HepG2 (cell line): ENCODE data around the gene SOX14.

Experiments used
- POLR2A ChIP-seq, 2 experiments: IDR thresholded peaks; 2 replicates each; pipeline ENCODE4 v1.6.1; 2011; ENCODE audit warnings: low read depth in 2 of 2, low read length in 2 of 2, mild to moderate bottlenecking in 1 of 2, moderate library complexity in 1 of 2; ENCODE audit not compliant: insufficient read depth in 1 of 2
- POLR2AphosphoS5 ChIP-seq: IDR thresholded peaks from 2 replicates; pipeline ENCODE4 v1.6.1; 2012; ENCODE audit warnings: low read depth, low read length
- RBM22 ChIP-seq: fragments of 200-400 bp; formaldehyde crosslinking; optimal IDR thresholded peaks from 2 replicates; pipeline ENCODE3; 2017; ENCODE audit warnings: mild to moderate bottlenecking, low read length, moderate library complexity
- TF ChIP-seq, protein P1 (sequence below): sonication (generic); formaldehyde crosslinking; IDR thresholded peaks from 2 replicates; pipeline ENCODE4 v1.4.0; 2020; ENCODE audit warnings: mild to moderate bottlenecking, missing genetic modification reagents
- TF ChIP-seq, protein P2 (sequence below): sonication (generic); formaldehyde crosslinking; IDR thresholded peaks from 2 replicates; pipeline ENCODE4 v1.5.0; 2020; ENCODE audit warnings: mild to moderate bottlenecking, missing genetic modification reagents, moderate library complexity
- TF ChIP-seq, protein P3 (sequence below), 2 experiments: sonication (generic) in 1 of 2; formaldehyde crosslinking in 1 of 2; IDR thresholded peaks; 2 replicates each; pipeline versions ENCODE4 v1.5.1 to v1.6.1; 2011 to 2020; ENCODE audit warnings: borderline replicate concordance in 1 of 2, low read depth in 1 of 2, low read length in 1 of 2, mild to moderate bottlenecking in 1 of 2, missing genetic modification reagents in 1 of 2, moderate library complexity in 1 of 2
- TF ChIP-seq, protein P4 (sequence below): IDR thresholded peaks from 2 replicates; pipeline ENCODE4 v1.4.0; 2020; ENCODE audit warnings: mild to moderate bottlenecking, missing genetic modification reagents

DNA sequence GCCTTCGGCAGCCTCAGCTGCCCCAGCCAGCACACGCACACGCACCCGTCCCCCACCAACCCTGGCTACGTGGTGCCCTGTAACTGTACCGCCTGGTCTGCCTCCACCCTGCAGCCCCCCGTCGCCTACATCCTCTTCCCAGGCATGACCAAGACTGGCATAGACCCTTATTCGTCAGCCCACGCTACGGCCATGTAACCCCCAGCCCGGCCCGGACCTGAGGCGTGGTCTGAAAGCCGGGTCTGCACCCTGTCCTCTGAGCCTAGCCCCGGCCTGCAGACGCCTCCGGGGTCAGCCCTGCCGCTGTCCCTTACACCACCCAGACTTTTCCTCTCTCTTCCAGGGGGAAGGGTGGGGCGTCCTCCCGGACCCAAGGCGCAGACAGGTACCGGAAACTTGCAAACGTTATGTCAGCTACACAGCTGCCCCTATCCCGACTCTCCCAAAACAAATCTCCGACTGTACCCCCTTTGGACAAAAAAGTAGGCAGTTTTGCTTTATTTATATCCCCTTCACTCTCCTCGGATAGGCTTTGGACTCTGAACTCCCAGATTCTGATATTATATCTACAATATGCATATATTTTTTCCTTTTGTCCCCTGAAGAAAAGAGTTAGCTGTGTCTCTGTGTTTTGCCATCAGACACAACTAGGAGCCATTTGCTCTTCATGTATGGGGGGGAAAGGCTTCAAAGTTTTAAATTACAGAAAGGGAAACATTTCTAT is 1.4 kb downstream of the SOX14 start:
- TF ChIP-seq POLR2AphosphoS5, result no peak
- no peak for TF ChIP-seq POLR2A (IDR thresholded peaks at IDR 0.05; ENCODE audit: insufficient read depth in 1 of 2, low read depth in 2 of 2, low read length in 2 of 2)
- TF ChIP-seq, protein P1, sequence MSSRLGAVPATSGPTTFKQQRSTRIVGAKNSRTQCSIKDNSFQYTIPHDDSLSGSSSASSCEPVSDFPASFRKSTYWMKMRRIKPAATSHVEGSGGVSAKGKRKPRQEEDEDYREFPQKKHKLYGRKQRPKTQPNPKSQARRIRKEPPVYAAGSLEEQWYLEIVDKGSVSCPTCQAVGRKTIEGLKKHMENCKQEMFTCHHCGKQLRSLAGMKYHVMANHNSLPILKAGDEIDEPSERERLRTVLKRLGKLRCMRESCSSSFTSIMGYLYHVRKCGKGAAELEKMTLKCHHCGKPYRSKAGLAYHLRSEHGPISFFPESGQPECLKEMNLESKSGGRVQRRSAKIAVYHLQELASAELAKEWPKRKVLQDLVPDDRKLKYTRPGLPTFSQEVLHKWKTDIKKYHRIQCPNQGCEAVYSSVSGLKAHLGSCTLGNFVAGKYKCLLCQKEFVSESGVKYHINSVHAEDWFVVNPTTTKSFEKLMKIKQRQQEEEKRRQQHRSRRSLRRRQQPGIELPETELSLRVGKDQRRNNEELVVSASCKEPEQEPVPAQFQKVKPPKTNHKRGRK (CRISPR knock-in tag), result no peak
- TF ChIP-seq, protein P2, sequence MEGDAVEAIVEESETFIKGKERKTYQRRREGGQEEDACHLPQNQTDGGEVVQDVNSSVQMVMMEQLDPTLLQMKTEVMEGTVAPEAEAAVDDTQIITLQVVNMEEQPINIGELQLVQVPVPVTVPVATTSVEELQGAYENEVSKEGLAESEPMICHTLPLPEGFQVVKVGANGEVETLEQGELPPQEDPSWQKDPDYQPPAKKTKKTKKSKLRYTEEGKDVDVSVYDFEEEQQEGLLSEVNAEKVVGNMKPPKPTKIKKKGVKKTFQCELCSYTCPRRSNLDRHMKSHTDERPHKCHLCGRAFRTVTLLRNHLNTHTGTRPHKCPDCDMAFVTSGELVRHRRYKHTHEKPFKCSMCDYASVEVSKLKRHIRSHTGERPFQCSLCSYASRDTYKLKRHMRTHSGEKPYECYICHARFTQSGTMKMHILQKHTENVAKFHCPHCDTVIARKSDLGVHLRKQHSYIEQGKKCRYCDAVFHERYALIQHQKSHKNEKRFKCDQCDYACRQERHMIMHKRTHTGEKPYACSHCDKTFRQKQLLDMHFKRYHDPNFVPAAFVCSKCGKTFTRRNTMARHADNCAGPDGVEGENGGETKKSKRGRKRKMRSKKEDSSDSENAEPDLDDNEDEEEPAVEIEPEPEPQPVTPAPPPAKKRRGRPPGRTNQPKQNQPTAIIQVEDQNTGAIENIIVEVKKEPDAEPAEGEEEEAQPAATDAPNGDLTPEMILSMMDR (CRISPR knock-in tag), result no peak
- TF ChIP-seq, protein P3, sequence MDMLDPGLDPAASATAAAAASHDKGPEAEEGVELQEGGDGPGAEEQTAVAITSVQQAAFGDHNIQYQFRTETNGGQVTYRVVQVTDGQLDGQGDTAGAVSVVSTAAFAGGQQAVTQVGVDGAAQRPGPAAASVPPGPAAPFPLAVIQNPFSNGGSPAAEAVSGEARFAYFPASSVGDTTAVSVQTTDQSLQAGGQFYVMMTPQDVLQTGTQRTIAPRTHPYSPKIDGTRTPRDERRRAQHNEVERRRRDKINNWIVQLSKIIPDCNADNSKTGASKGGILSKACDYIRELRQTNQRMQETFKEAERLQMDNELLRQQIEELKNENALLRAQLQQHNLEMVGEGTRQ (IDR thresholded peaks at IDR 0.05; ENCODE audit: low read depth, low read length), result no peak
- TF ChIP-seq, protein P3 (CRISPR knock-in tag; IDR thresholded peaks at IDR 0.05; ENCODE audit: borderline replicate concordance), result no peak
- no peak for TF ChIP-seq RBM22
- TF ChIP-seq, protein P4, sequence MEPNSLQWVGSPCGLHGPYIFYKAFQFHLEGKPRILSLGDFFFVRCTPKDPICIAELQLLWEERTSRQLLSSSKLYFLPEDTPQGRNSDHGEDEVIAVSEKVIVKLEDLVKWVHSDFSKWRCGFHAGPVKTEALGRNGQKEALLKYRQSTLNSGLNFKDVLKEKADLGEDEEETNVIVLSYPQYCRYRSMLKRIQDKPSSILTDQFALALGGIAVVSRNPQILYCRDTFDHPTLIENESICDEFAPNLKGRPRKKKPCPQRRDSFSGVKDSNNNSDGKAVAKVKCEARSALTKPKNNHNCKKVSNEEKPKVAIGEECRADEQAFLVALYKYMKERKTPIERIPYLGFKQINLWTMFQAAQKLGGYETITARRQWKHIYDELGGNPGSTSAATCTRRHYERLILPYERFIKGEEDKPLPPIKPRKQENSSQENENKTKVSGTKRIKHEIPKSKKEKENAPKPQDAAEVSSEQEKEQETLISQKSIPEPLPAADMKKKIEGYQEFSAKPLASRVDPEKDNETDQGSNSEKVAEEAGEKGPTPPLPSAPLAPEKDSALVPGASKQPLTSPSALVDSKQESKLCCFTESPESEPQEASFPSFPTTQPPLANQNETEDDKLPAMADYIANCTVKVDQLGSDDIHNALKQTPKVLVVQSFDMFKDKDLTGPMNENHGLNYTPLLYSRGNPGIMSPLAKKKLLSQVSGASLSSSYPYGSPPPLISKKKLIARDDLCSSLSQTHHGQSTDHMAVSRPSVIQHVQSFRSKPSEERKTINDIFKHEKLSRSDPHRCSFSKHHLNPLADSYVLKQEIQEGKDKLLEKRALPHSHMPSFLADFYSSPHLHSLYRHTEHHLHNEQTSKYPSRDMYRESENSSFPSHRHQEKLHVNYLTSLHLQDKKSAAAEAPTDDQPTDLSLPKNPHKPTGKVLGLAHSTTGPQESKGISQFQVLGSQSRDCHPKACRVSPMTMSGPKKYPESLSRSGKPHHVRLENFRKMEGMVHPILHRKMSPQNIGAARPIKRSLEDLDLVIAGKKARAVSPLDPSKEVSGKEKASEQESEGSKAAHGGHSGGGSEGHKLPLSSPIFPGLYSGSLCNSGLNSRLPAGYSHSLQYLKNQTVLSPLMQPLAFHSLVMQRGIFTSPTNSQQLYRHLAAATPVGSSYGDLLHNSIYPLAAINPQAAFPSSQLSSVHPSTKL (CRISPR knock-in tag), result no peak
